HG03460 (cell line): ENCODE results near the gene ARHGAP44.

ENCODE experiments used
- ATAC-seq: cut with Tn5 transposase; IDR thresholded peaks from one replicate; pipeline ENCODE4 v1.9.1; 2021; ENCODE audit not compliant: unreplicated experiment

Gene ARHGAP44

GRCh38 chr17:13016881-13017654 lies 227.8 kb downstream of the ARHGAP44 start:
- ATAC-seq = peak; percentile 3

GRCh38 chr17:13017655-13018459 lies 228.6 kb downstream of the ARHGAP44 start, which contains the start of gene ELAC2:
Gene ELAC2, minus strand, starts transcription at chr17:13018027. Its CDS starts 80 bp downstream, at chr17:13017947.
- peak; percentile 98 for ATAC-seq

- no peak for ATAC-seq
Measured at GRCh38 chr17:13024016-13024415, 234.7 kb downstream of the ARHGAP44 start.

- ATAC-seq = peak; percentile 88
Measured at GRCh38 chr17:13024526-13025257, 235.4 kb downstream of the ARHGAP44 start.

GRCh38 chr17:13025258-13025627 lies 235.9 kb downstream of the ARHGAP44 start:
- ATAC-seq = no peak

- no peak for ATAC-seq
Measured at GRCh38 chr17:13025687-13026086, 236.4 kb downstream of the ARHGAP44 start.

- ATAC-seq = no peak
Measured at GRCh38 chr17:13027246-13027645, 237.9 kb downstream of the ARHGAP44 start.

- no peak for ATAC-seq
Measured at GRCh38 chr17:13029340-13029739, 240.0 kb downstream of the ARHGAP44 start.

- no peak for ATAC-seq
Measured at GRCh38 chr17:13030056-13030455, 240.8 kb downstream of the ARHGAP44 start.

- ATAC-seq = no peak
Measured at GRCh38 chr17:13030459-13031300, 241.4 kb downstream of the ARHGAP44 start.

- ATAC-seq = peak; percentile 75
Measured at GRCh38 chr17:13031718-13032350, 242.5 kb downstream of the ARHGAP44 start.

- ATAC-seq = no peak
Measured at GRCh38 chr17:13035420-13035819, 246.1 kb downstream of the ARHGAP44 start.

- ATAC-seq = no peak
Measured at GRCh38 chr17:13036751-13037150, 247.5 kb downstream of the ARHGAP44 start.

- ATAC-seq = no peak
Measured at GRCh38 chr17:13038931-13039665, 249.8 kb downstream of the ARHGAP44 start.
